Suppressor macrophage treated with lipopolysaccharide for 4 hours (primary cell): ENCODE data around the gene ZNF44.

Experiments
- DNase-seq: peaks from one replicate; pipeline ENCODE4 v3.0.0-alpha.2; 2020

The ZNF44 gene

DNA sequence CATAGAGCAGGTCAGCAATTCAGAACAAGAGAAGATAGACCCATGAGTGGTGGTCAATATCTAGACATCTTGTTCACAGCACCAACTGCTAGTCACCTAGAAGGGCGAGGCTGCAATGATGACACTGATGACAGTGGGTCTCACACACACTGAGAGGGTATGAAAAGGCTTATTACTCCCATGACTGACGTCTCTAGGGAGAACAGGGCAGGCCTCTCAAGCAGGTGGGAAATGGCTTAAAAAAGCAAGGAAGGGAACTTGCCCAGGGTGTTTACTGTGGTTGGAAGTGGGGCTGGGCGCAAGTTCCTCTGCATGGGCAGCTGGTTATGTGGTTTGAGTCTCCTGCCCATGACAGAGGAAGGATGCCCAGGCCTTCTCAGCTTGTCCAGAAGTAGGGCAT lies 33.8 kb downstream of the ZNF44 start:
- no peak for DNase-seq

DNA sequence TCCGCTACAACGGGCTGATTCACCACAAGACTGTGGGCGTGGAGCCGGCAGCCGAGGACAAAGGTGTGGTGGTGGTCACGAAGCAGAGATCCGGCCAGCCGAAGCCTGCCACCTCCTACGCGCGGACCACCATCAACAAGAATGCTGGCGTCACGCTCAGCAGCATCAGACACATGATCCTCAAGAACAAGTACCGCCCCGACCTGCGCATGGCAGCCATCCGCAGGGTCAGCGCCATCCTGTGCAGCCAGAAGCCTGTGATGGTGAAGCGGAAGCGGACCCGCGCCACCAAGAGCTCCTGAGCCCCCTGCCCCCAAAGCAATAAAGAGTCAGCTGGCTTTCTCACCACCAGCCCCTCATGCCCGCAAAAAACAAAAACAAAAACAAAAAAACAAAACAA lies 34.4 kb downstream of the ZNF44 start:
- no peak for DNase-seq

DNA sequence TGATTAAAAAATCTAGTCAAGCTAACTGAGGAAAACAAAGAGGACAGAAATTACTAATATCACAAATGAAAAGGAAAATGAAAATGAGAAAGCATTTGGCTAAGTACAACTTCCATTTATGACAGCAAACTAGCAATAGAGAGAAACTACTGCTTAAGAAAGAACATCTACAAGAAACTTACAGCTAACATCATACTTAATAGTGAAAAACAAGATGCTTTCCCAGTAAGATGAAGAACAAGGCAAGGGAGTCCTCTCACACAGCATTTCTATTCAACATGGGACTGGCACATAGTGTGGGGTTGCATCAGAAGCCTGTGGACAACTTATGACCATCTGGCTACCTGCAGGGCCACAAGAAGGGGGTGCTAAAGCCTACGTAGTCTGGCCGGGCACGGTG lies 39.3 kb downstream of the ZNF44 start:
- DNase-seq = no peak

DNA sequence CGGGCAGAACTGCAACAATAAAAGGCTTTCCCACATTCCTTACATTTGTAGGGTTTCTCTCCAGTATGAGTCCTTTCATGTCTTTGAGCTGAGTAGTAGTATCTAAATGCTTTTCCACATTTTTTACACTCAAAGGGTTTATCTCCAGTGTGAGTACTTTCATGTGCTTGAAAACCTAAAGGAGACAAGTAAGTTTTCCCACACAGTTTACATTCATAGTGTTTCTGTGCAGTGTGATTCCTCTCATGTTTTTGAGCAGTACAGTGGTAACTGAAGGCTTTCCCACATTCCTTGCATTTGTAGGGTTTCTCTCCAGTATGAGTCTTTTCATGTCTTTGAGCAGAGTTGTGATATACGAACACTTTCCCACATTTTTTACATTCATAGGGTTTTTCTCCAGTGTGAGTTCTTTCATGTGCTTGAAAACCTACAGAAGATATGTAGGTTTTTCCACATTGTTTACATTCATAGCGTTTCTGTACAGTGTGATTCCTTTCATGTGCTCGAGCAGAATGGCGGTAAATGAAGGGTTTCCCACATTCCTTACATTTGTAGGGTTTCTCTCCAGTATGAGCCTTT lies 47.0 kb downstream of the ZNF44 start:
- DNase-seq = no peak

DNA sequence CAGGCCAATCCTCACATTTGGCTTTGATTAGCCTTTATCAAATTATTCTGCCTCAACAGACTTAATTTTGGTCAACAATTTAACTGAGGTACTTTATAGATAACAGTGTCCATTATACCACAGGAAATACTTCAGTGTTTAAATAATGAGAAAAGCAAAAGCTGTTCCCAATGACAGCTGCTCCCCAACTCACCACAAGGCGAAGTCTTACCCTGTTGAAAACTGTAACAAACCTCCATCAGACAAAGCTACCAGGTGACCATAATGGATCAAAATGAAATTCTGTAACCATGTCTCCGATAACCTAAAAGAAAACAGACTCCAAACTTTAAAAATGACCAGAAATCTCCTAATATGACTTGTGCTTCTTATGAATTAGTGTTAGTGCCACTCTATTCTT lies 50.3 kb downstream of the ZNF44 start:
- no peak for DNase-seq

DNA sequence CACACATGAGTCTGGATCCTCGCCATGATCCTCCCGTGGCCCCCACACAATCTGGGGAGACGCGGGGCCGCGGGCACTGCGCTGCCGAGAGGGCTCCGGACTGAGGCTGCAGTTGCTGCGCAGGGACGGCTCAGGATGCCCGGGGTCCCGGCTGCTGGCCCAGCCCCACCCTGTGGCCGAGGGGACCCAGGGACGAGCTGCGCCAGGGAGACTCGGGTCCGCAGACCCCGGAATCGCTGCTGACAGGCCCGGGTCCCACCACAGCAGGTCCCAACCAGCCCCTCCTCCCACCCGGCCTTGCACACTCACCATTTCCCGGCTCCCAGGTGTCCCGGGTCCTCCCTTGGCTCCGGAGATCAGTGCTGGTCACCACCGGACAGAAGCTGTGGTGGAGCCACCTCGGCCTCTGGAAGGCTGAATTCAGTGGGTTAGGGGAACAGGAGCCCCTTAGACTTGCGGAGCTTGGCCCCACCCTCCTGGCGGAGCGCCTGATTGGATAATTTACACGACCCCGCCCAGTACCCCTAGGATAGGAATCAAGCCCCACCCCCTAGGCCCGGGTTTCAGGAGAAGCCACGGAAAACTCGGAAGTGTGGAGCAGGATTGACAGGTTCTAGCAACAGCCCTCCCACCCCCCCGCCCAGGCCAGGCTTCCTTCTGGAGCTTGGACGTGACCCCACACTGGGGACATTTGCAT lies 57.4 kb downstream of the ZNF44 start:
- DNase-seq = no peak

DNA sequence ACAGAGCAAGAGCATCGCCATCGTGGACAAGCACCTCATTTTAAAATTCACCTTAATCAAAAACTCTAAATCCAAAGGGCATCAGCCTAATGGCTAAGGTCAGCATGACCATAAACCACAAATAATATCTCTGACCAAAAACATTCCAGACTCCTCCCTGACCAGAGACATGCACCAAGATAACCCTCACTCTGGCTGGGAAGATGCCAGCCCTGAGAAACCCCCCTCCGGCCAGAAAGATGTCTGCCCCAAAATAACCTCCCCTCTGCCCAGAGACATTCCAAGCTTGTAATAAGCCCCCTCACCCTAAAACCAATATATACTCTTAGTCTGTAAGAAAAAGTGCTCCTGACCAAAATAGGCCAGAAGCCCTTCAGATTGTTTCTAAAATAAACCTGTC lies 61.7 kb downstream of the ZNF44 start:
- DNase-seq = no peak

DNA sequence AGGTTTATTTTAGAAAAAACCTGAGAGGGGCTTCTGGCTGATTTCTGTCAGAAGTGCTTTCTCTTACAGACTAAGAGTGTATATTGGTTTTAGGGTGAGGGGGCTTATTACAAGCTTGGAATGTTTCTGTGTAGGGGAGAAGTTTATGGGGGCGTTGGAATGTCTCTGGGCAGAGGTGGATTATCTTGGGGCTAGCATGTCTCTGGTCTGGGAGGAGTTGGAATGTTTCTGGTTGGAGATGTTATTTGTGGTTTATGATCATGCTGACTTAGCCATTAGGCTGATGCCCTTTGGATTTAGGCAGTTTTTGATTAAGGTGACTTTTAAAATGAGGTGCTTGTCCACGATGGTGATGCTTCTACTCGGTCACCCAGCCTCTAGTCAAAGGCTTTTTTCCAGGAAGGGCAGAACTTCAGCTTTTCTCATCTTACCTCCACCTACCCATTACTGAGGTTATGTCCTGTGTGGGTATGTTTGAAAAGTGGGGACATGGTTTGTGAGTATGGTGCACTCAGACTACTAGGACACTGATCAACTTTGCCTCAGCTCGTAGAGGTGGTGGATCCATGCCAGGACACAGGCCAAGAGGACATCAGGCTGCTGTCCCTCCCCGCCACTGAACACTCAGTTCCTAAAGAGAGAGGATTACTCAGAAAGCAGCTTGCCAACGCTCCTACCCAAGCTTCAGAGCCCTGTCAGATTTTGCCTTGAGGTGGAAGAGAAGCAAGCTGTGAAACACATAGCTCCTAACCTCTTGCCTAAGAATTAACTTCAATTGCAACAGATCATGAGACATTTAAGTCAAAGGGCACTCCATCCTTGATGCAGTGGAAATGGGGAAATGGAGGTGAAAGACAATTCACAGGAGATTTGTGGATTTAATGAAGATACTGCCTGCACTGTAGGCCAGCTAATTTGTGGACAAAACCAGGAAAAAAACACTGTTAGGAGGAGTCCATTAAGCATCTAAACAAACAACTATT lies 63.6 kb downstream of the ZNF44 start:
- DNase-seq = no peak

DNA sequence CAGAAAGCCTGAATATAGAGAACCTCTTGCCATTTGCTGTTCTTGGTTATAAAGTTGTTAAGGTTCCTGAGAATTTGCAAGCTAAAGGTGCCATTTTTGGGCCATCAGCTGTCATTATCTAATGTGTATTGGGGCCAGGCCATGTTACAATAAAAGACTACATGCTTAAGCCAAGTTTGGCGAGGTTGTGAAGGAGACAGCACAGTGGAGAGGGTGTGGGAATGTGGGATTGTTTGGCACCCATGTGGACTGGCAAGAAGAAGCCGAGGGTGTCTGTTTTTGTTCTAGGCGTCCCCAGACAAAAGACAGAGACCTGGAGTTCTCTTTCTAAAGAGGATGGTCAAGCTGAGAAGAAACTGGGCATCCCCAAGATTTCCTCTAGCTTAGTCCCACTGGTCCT lies 64.7 kb downstream of the ZNF44 start:
- no peak for DNase-seq

DNA sequence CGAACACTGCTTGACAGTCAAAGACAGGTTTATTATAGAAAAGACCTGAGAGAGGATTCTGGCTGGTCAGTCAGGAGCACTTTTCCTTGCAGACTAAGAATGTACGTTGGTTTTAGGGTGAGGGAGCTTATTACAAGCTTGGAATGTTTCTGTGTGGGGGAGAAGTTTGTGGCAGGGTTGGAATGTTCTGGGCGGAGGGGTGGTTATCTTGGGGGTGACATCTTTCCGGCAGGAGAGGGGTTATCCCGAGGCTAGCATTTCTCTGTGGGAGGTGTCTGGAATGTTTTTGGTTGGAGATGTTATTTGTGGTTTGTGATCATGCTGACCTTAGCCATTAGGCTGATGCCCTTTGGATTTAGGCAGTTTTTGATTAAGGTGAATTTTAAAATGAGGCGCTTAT lies 70.0 kb downstream of the ZNF44 start:
- no peak for DNase-seq

DNA sequence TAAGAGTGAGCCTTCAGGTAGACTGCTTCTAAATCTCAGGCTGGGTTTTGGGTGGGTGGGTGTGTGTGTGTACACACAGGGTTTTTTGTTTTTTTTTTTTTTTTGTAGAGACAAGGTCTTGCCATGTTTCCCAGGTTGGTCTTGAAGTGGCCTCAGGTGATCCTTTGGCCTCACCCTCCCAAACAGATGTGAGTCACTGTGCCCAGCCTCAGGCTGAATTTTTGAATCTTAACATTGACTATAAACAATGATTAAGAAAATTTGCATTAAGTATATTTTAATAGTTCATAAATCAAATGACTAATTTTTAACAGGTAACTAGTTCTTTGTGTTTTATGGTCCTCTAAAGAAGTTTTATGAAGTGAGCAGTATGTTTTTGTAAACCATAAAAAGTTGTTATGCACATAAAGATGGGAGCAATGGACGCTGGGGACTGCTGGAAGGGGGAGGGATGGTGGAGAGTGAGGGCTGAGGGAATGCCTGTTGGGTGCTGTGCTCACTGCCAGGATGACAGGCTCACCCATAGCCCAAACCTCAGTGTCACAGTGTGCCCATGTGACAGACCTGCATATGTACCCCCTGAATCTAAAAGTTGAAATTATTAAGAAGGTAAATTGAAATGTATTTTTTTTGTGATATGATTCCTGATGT lies 71.6 kb downstream of the ZNF44 start:
- DNase-seq = no peak
